ENCODE measurements around the gene FBLN1.

- TF ChIP-seq CTCF (IDR thresholded peaks at IDR 0.05; ENCODE audit: low read depth, low read length) (no peak), EZH2phosphoT487 (IDR thresholded peaks at IDR 0.05; ENCODE audit: low read depth) (no peak)
Observed at GRCh38 chr22:45636683-45637082, 134.0 kb downstream of the FBLN1 start.
